Measurements from ENCODE around the gene USP3.

DNA sequence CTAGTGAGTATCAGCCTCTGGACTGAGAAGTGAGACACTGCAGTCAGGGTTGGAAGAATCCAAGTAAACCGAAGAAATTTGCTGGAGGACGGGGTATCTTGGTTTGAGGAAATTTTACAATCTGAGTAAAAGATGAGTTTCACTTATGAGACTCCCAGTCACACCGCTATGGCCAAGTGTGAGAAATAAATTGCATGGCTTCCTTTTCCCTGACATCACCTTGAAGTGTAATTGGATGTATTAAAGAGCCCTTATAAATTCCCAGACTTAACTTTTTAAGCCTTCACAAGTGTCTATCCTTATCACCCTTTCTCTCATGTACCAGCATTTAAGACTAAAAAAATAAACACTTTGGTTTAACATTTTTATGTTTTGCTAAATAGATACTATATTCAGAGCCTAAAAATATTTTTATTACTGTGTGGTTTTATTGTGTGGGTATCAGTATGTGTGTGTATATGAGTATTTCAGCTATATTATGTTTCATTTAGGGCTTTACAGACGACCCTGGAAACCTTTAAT is 23.8 kb downstream of the USP3 start:
- no peak for TF ChIP-seq EZH2 (optimal IDR thresholded peaks at IDR 0.05; ENCODE audit: low read depth, low read length)
- TF ChIP-seq, protein P1, sequence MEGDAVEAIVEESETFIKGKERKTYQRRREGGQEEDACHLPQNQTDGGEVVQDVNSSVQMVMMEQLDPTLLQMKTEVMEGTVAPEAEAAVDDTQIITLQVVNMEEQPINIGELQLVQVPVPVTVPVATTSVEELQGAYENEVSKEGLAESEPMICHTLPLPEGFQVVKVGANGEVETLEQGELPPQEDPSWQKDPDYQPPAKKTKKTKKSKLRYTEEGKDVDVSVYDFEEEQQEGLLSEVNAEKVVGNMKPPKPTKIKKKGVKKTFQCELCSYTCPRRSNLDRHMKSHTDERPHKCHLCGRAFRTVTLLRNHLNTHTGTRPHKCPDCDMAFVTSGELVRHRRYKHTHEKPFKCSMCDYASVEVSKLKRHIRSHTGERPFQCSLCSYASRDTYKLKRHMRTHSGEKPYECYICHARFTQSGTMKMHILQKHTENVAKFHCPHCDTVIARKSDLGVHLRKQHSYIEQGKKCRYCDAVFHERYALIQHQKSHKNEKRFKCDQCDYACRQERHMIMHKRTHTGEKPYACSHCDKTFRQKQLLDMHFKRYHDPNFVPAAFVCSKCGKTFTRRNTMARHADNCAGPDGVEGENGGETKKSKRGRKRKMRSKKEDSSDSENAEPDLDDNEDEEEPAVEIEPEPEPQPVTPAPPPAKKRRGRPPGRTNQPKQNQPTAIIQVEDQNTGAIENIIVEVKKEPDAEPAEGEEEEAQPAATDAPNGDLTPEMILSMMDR (IDR thresholded peaks at IDR 0.05; ENCODE audit: low read length) = no peak

All from MM.1S (cell line).